Cardiac fibroblast (primary cell): Measurements from ENCODE around the gene PRSS12.
"Not testable (repeated sequence)": the region's sequence is repeated elsewhere in the genome, so short reads cannot be mapped to it uniquely, and the experiment has no call there.

Source experiments
- DNase-seq, 2 donors: peaks; one replicate each; pipeline versions ENCODE4 v3.0.0 to v3.0.0-alpha.2; 2010; ENCODE audit warnings: low read depth in 2 of 2
- H3K4me3 ChIP-seq, 2 donors: replicated peaks in 1 of 2; 1 replicate in 1 of 2; 2 replicates in 1 of 2; pipeline ENCODE4 v1.5.1; 2011; ENCODE audit warnings: low read depth in 2 of 2, low read length in 2 of 2, mild to moderate bottlenecking in 2 of 2, moderate library complexity in 1 of 2
- TF ChIP-seq, protein P1 (sequence below): IDR thresholded peaks from one replicate; pipeline ENCODE4 v1.5.1; 2011; ENCODE audit warnings: low read depth, mild to moderate bottlenecking, low read length, inconsistent platforms

Gene PRSS12, protein sequence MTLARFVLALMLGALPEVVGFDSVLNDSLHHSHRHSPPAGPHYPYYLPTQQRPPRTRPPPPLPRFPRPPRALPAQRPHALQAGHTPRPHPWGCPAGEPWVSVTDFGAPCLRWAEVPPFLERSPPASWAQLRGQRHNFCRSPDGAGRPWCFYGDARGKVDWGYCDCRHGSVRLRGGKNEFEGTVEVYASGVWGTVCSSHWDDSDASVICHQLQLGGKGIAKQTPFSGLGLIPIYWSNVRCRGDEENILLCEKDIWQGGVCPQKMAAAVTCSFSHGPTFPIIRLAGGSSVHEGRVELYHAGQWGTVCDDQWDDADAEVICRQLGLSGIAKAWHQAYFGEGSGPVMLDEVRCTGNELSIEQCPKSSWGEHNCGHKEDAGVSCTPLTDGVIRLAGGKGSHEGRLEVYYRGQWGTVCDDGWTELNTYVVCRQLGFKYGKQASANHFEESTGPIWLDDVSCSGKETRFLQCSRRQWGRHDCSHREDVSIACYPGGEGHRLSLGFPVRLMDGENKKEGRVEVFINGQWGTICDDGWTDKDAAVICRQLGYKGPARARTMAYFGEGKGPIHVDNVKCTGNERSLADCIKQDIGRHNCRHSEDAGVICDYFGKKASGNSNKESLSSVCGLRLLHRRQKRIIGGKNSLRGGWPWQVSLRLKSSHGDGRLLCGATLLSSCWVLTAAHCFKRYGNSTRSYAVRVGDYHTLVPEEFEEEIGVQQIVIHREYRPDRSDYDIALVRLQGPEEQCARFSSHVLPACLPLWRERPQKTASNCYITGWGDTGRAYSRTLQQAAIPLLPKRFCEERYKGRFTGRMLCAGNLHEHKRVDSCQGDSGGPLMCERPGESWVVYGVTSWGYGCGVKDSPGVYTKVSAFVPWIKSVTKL

GRCh38 chr4:118352843-118353533, at the start of gene PRSS12:
Gene PRSS12, minus strand, starts transcription at chr4:118353003. Its CDS starts 283 bp downstream, at chr4:118352720.
- DNase-seq, result peak; percentile 47 to 70
- TF ChIP-seq, protein P1, sequence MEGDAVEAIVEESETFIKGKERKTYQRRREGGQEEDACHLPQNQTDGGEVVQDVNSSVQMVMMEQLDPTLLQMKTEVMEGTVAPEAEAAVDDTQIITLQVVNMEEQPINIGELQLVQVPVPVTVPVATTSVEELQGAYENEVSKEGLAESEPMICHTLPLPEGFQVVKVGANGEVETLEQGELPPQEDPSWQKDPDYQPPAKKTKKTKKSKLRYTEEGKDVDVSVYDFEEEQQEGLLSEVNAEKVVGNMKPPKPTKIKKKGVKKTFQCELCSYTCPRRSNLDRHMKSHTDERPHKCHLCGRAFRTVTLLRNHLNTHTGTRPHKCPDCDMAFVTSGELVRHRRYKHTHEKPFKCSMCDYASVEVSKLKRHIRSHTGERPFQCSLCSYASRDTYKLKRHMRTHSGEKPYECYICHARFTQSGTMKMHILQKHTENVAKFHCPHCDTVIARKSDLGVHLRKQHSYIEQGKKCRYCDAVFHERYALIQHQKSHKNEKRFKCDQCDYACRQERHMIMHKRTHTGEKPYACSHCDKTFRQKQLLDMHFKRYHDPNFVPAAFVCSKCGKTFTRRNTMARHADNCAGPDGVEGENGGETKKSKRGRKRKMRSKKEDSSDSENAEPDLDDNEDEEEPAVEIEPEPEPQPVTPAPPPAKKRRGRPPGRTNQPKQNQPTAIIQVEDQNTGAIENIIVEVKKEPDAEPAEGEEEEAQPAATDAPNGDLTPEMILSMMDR, result peak; percentile 55
- peak within 1 kb of the TSS; percentile 34 to 61 for H3K4me3 ChIP-seq

- DNase-seq, result no peak
- TF ChIP-seq, protein P1, result no peak
These were observed 47.6 kb upstream of the PRSS12 start for GRCh38 chr4:118400356-118400755.

DNA sequence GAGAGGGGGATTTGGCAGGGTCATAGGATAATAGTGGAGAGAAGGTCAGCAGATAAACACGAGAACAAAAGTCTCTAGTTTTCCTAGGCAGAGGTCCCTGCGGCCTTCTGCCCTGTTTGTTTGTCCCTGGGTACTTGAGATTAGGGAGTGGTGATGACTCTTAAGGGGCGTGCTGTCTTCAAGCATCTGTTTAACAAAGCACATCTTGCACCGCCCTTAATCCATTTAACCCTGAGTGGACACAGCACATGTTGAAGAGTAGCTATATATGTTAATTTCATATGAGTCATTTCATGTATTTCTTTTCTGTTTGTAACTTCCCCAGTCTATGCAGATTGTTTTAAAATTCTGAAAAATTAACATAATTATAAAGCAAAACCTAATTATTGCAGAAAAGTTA, 47.1 kb upstream of the PRSS12 start:
- not testable (repeated sequence) for H3K4me3 ChIP-seq
- DNase-seq, result peak; percentile 3 to 53

More at GRCh38 chr4:118400356-118400755, 47.6 kb upstream of the PRSS12 start:
- H3K4me3 ChIP-seq, result no peak overlapping the region

DNA sequence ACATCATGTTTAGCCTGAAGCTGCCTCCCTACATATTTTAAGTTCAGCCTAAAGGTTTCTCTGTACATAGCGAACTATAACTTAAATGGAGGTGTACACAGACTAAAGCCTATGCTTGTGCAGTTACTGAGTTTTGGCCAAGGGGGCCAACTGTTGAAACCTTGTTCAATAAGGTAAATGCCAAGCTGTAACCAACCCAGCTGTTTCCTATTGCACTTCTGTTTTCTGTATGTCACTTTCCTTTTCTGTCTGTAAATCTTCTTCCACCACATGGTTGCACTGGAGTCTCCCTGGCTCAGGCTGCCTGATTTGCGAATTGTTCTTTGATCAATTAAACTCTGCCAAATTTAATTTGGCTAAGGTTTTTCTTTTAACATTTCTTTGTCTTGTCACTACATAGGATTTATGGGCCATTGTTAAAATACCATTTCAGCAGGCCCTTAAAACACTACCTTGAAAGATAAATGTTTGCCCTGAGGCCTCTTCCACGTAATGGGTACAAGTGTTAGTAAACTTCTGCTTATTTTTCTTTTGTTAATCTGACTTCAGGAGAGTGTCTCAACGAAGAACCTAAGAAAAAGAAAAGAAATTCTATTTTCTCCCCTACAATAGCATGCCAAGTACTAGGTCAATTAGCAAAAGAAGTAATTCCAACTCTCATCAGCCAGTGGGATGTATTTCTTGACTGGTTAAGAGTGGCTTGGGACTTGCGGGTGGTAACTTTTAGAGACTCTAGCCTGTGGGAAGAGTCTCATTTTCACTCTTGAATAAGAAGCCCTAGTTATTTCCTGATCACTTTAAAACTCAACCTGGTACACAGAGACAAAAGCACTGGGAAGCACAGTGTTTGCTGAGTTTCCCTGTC, 45.7 kb upstream of the PRSS12 start:
- no peak for DNase-seq
- TF ChIP-seq, protein P1, result no peak
- no peak overlapping the region for H3K4me3 ChIP-seq

DNA sequence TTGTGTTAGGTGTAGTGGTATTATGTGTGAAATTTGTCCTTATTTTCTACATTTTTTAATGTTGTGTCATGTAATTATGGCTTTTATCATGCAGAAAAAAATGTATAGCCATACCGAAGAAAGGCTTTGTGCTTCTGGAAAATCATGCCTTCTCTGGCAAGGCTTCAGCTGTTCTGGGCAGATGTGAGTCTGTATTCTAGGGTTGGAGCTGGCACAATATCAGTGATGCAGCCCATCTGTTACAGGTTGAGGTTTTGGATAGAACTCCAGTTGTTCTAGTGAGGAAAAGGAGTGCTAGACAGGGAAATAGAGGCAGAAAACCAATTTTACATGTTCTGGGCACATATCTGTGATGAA, 44.8 kb upstream of the PRSS12 start:
- H3K4me3 ChIP-seq, result no peak overlapping the region
- peak in 1 of 2 donors; percentile 3 for DNase-seq
- TF ChIP-seq, protein P1, result no peak

DNA sequence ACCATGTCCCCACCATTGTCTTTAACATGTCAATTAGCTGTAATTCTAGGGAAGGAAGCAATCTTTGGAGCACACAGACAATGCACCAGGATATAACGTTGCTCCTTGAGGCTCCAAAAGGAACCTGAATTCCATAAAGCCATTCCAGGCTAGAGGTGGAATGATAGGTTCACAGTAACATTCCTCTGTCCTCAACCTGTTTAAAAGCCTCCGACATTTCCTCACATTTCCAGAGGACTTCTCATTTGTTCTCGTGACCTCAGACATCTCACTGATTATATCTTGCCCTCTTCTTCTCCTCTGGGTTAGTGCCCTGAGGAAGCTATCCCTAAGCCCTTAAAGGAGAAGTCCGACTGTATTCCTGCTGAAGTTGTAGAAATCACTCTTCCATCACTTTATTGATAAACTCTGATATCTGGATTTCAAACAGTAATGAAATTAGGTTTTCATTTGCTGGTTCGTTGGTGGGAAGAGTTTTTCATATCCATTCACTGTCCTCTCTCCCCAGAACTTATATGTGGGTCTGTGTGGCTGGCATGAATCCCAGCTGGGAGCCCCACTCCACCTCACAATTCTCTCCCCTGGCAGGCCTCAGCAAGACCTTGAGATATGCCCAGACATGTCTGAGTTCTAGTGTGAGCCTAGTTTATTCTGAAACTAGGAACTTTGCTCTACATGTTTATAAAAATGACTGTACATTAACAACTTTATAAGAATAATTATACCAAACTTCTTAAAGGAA, 44.2 kb upstream of the PRSS12 start:
- DNase-seq, result no peak
- H3K4me3 ChIP-seq, result no peak overlapping the region
- TF ChIP-seq, protein P1, result no peak
